ENCODE results near the gene SMG6.

Gene SMG6

DNA sequence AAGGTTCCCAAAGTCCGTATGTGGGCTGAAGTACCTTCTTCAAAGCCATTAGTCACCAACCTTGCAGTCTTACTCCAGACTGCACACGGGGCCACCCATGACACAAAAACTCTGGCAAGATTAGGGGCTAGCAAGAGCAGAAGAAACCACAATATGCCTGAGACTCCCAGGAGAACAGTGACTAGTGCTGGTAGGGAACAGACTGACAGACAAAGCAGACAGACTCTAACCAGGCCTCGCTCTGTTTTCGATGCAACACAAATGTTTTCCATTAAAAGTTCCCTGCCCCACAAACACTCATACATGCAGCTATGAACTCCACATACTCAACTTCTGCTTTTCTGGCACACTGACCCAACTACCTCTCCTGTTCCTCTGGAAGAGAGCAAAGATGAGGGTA is 146.5 kb downstream of the SMG6 start:
- TF ChIP-seq GLIS2 (tag by site-specific recombination; IDR thresholded peaks at IDR 0.05) = no peak
- Histone ChIP-seq H3K4me1 (ENCODE audit: control insufficient read depth, insufficient read depth, low read length) (no peaks in the 10 kb centered on the region), H3K9me3 (ENCODE audit: control insufficient read depth, insufficient read depth, low read depth, low read length) (no peaks in the 10 kb centered on the region), H3K4me3 (ENCODE audit: low read depth, low read length) (no peak overlapping the region), H3K27ac (ENCODE audit: extremely low read depth, low read depth, low read length) (no peak overlapping the region), H3K36me3 (ENCODE audit: control insufficient read depth in 2 of 2, insufficient read depth in 1 of 2, low read length in 2 of 2) (peaks cover 3 to 31% of the 10 kb centered on the region in 2 experiments; a peak in 2 of 3 replicates)
- POLR2A ChIA-PET = interaction anchor here (0.6 kb wide), 1 partner anchor 161 kb away, joined by 3 read pairs; no protein-coding TSS in a partner anchor
- CTCF ChIA-PET = interaction anchor here (0.5 to 0.9 kb wide), 2 partner anchors 61 to 104 kb away, joined by 3 to 4 read pairs; no protein-coding TSS in a partner anchor

DNA sequence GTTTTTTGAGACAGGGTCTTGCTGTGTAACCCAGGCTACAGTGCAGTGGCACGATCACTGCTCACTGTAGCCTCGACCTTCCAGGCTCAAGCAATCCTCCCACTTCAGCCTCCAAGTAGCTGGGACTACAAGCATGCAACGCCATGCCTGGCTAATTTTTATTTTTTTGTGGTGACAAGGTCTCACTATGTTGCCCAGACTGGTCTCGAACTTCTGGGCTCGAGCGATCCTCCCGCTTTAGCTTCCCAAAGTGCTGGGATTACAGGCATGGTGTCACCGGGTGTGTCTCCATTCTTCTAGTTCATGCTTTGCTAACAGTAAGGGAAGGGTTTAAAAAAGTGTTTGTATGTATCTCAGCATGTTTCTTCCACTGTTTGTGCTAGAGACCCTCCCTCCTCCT is 146.9 kb downstream of the SMG6 start:
- no peak for TF ChIP-seq ZNF785 (tag by site-specific recombination; IDR thresholded peaks at IDR 0.05)
- no peak for TF ChIP-seq ZNF48 (tag by site-specific recombination; IDR thresholded peaks at IDR 0.05)
- no peak for TF ChIP-seq ZNF707 (tag by site-specific recombination; IDR thresholded peaks at IDR 0.05)
- no peak for TF ChIP-seq ZNF391 (tag by site-specific recombination; IDR thresholded peaks at IDR 0.05; ENCODE audit: borderline replicate concordance, low read depth)
- no peak for TF ChIP-seq GLI4 (tag by site-specific recombination; IDR thresholded peaks at IDR 0.05)
- TF ChIP-seq ZNF561 (tag by site-specific recombination; IDR thresholded peaks at IDR 0.05; ENCODE audit: borderline replicate concordance) = no peak
- CTCF ChIA-PET = interaction anchor here (0.5 kb wide), 1 partner anchor 103 kb away, joined by 4 read pairs; no protein-coding TSS in a partner anchor
- POLR2A ChIA-PET = interaction anchor here (0.6 to 0.7 kb wide), 2 partner anchors 57 to 180 kb away, joined by 3 to 4 read pairs; partner anchors contain the start of gene TSR1

DNA sequence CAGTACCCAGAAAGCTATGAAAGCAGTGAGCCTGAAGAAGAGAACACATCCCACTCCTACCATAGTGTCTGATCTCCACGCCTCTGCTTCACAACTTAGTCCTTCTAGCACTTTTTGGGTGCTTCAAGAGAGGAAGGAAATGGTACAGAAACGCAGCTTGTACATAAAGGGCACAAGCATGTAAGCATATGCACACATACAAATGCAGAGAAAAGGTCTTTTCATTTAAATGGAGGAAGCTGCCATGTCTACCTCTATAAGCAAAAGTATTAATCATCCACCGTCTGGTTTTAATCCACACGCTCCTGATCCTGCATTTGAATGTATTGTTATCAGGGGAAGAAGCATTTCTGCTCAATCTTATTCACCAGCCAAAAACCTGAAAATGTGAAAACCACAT is 148.0 kb downstream of the SMG6 start:
- Histone ChIP-seq H3K4me3 (ENCODE audit: low read depth, low read length) (no peak overlapping the region), H3K4me1 (ENCODE audit: control insufficient read depth, insufficient read depth, low read length) (no peaks in the 10 kb centered on the region; the same call in 1 of the 2 replicates), H3K27ac (ENCODE audit: extremely low read depth, low read depth, low read length) (no peak overlapping the region), H3K36me3 (ENCODE audit: control insufficient read depth in 2 of 2, insufficient read depth in 1 of 2, low read length in 2 of 2) (peaks cover 3 to 35% of the 10 kb centered on the region in 2 experiments; a peak in 2 of 3 replicates), H3K9me3 (ENCODE audit: control insufficient read depth, insufficient read depth, low read depth, low read length) (no peaks in the 10 kb centered on the region)
- CTCF ChIA-PET = interaction anchor here (1.0 kb wide), 1 partner anchor 16 kb away, joined by 4 read pairs; no protein-coding TSS in a partner anchor
- no peak for TF ChIP-seq ZNF747 (tag by site-specific recombination; IDR thresholded peaks at IDR 0.05)
- TF ChIP-seq ZNF133 (tag by site-specific recombination; IDR thresholded peaks at IDR 0.05) = no peak
- no peak for TF ChIP-seq ZNF140 (tag by site-specific recombination; IDR thresholded peaks at IDR 0.05)
- TF ChIP-seq ZBTB17 (tag by site-specific recombination; IDR thresholded peaks at IDR 0.05) = no peak
- no peak for TF ChIP-seq ZNF169 (tag by site-specific recombination; IDR thresholded peaks at IDR 0.05)
- POLR2A ChIA-PET = interaction anchor here (0.7 kb wide), 1 partner anchor 10 kb away, joined by 3 read pairs; no protein-coding TSS in a partner anchor

More for the DNA sequence above, 146.9 kb downstream of the SMG6 start:
- Histone ChIP-seq H3K27ac (ENCODE audit: extremely low read depth, low read depth, low read length) (no peak overlapping the region), H3K4me1 (ENCODE audit: control insufficient read depth, insufficient read depth, low read length) (no peaks in the 10 kb centered on the region), H3K36me3 (ENCODE audit: control insufficient read depth in 2 of 2, insufficient read depth in 1 of 2, low read length in 2 of 2) (peaks cover 3 to 31% of the 10 kb centered on the region in 2 experiments; a peak in 2 of 3 replicates), H3K9me3 (ENCODE audit: control insufficient read depth, insufficient read depth, low read depth, low read length) (no peaks in the 10 kb centered on the region), H3K4me3 (ENCODE audit: low read depth, low read length) (no peak overlapping the region)

- Histone ChIP-seq H3K36me3 (ENCODE audit: control insufficient read depth in 2 of 2, insufficient read depth in 1 of 2, low read length in 2 of 2) (peaks cover 0 to 48% of the 10 kb centered on the region in 2 experiments; a peak in 2 of 3 replicates), H3K9me3 (ENCODE audit: control insufficient read depth, insufficient read depth, low read depth, low read length) (no peaks in the 10 kb centered on the region), H3K27ac (ENCODE audit: extremely low read depth, low read depth, low read length) (no peak overlapping the region), H3K4me3 (ENCODE audit: low read depth, low read length) (no peak overlapping the region), H3K4me1 (ENCODE audit: control insufficient read depth, insufficient read depth, low read length) (no peaks in the 10 kb centered on the region; the same call in 1 of the 2 replicates)
- ChIA-PET CTCF (interaction anchor here (1.1 kb wide), 1 partner anchor 97 kb away, joined by 5 read pairs; the partner anchor contains the start of gene HIC1), POLR2A (no interaction called here)
- TF ChIP-seq ZNF76 (tag by site-specific recombination; IDR thresholded peaks at IDR 0.05; ENCODE audit: borderline replicate concordance, low read depth) = no peak
- TF ChIP-seq, protein P1, sequence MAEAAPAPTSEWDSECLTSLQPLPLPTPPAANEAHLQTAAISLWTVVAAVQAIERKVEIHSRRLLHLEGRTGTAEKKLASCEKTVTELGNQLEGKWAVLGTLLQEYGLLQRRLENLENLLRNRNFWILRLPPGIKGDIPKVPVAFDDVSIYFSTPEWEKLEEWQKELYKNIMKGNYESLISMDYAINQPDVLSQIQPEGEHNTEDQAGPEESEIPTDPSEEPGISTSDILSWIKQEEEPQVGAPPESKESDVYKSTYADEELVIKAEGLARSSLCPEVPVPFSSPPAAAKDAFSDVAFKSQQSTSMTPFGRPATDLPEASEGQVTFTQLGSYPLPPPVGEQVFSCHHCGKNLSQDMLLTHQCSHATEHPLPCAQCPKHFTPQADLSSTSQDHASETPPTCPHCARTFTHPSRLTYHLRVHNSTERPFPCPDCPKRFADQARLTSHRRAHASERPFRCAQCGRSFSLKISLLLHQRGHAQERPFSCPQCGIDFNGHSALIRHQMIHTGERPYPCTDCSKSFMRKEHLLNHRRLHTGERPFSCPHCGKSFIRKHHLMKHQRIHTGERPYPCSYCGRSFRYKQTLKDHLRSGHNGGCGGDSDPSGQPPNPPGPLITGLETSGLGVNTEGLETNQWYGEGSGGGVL (tag by site-specific recombination; IDR thresholded peaks at IDR 0.05) = no peak
- no peak for TF ChIP-seq PRDM1 (tag by site-specific recombination; IDR thresholded peaks at IDR 0.05)
- TF ChIP-seq SP7 (tag by site-specific recombination; IDR thresholded peaks at IDR 0.05) = no peak
- no peak for TF ChIP-seq ZNF561 (tag by site-specific recombination; IDR thresholded peaks at IDR 0.05; ENCODE audit: borderline replicate concordance)
- TF ChIP-seq ZNF26 (tag by site-specific recombination; IDR thresholded peaks at IDR 0.05) = no peak
- TF ChIP-seq ZNF426 (tag by site-specific recombination; IDR thresholded peaks at IDR 0.05) = no peak
- no peak for TF ChIP-seq PBX3 (CRISPR knock-in tag; IDR thresholded peaks at IDR 0.05)
- no peak for TF ChIP-seq ZNF449 (tag by site-specific recombination; IDR thresholded peaks at IDR 0.05)
- TF ChIP-seq ZNF830 (tag by site-specific recombination; IDR thresholded peaks at IDR 0.05; ENCODE audit: low read depth) = no peak
These were observed 152.1 kb downstream of the SMG6 start for GRCh38 chr17:2151358-2152033.
